Measurements from ENCODE around the gene IRGQ.

The IRGQ gene

GRCh38 chr19:43570174-43570791 is 25.7 kb downstream of the IRGQ start:
- Histone ChIP-seq H3K36me3 (ENCODE audit: control insufficient read depth, insufficient read depth, low read length) (peaks cover 15% of the 10 kb centered on the region), H3K27ac (ENCODE audit: low read depth, low read length, severe bottlenecking) (no peak overlapping the region), H3K4me3 (ENCODE audit: extremely low read depth, insufficient read depth, low read length, poor library complexity, severe bottlenecking) (no peak overlapping the region), H3K9me3 (ENCODE audit: control insufficient read depth, low read length) (no peaks in the 10 kb centered on the region), H3K4me1 (ENCODE audit: control insufficient read depth, insufficient read depth, low read length, poor library complexity, severe bottlenecking) (peaks cover 4% of the 10 kb centered on the region)
- 93 to 98% methylated on average over 5 of the region's 5 CpGs for WGBS, 2 experiments (ENCODE audit: insufficient coverage in 2 of 2)

GRCh38 chr19:43569657-43570056 is 26.3 kb downstream of the IRGQ start:
- H3K27ac ChIP-seq (ENCODE audit: low read depth, low read length, severe bottlenecking): no peak overlapping the region
- H3K36me3 ChIP-seq (ENCODE audit: control insufficient read depth, insufficient read depth, low read length): peaks cover 15% of the 10 kb centered on the region
- no peaks in the 10 kb centered on the region for H3K9me3 ChIP-seq (ENCODE audit: control insufficient read depth, low read length)
- peaks cover 4% of the 10 kb centered on the region for H3K4me1 ChIP-seq (ENCODE audit: control insufficient read depth, insufficient read depth, low read length, poor library complexity, severe bottlenecking)
- WGBS, 2 experiments (ENCODE audit: insufficient coverage in 2 of 2): 96 to 100% methylated on average over 3 to 5 of the region's 5 CpGs
- no peak overlapping the region for H3K4me3 ChIP-seq (ENCODE audit: extremely low read depth, insufficient read depth, low read length, poor library complexity, severe bottlenecking)

- Histone ChIP-seq H3K4me1 (ENCODE audit: control insufficient read depth, insufficient read depth, low read length, poor library complexity, severe bottlenecking) (no peaks in the 10 kb centered on the region), H3K9me3 (ENCODE audit: control insufficient read depth, low read length) (no peaks in the 10 kb centered on the region), H3K36me3 (ENCODE audit: control insufficient read depth, insufficient read depth, low read length) (peaks cover 26% of the 10 kb centered on the region), H3K27ac (ENCODE audit: low read depth, low read length, severe bottlenecking) (no peak overlapping the region), H3K4me3 (ENCODE audit: extremely low read depth, insufficient read depth, low read length, poor library complexity, severe bottlenecking) (no peak overlapping the region)
- 94% methylated on average over 9 of the region's 9 CpGs for WGBS, 2 experiments (ENCODE audit: insufficient coverage in 2 of 2)
Measured at GRCh38 chr19:43564800-43565199, 31.1 kb downstream of the IRGQ start.

GRCh38 chr19:43563816-43564457 is 32.0 kb downstream of the IRGQ start:
- H3K4me3 ChIP-seq (ENCODE audit: extremely low read depth, insufficient read depth, low read length, poor library complexity, severe bottlenecking): no peak overlapping the region
- no peaks in the 10 kb centered on the region for H3K9me3 ChIP-seq (ENCODE audit: control insufficient read depth, low read length)
- WGBS, 2 experiments (ENCODE audit: insufficient coverage in 2 of 2): 84 to 86% methylated on average over 9 to 10 of the region's 10 CpGs
- H3K27ac ChIP-seq (ENCODE audit: low read depth, low read length, severe bottlenecking): no peak overlapping the region
- no peaks in the 10 kb centered on the region for H3K4me1 ChIP-seq (ENCODE audit: control insufficient read depth, insufficient read depth, low read length, poor library complexity, severe bottlenecking)
- peaks cover 30% of the 10 kb centered on the region for H3K36me3 ChIP-seq (ENCODE audit: control insufficient read depth, insufficient read depth, low read length)

GRCh38 chr19:43562698-43563241 is 33.2 kb downstream of the IRGQ start:
- no peaks in the 10 kb centered on the region for H3K4me1 ChIP-seq (ENCODE audit: control insufficient read depth, insufficient read depth, low read length, poor library complexity, severe bottlenecking)
- H3K4me3 ChIP-seq (ENCODE audit: extremely low read depth, insufficient read depth, low read length, poor library complexity, severe bottlenecking): no peak overlapping the region
- no peak overlapping the region for H3K27ac ChIP-seq (ENCODE audit: low read depth, low read length, severe bottlenecking)
- WGBS, 2 experiments (ENCODE audit: insufficient coverage in 2 of 2): 96 to 98% methylated on average over 5 to 13 of the region's 14 CpGs
- peaks cover 35% of the 10 kb centered on the region for H3K36me3 ChIP-seq (ENCODE audit: control insufficient read depth, insufficient read depth, low read length)
- H3K9me3 ChIP-seq (ENCODE audit: control insufficient read depth, low read length): no peaks in the 10 kb centered on the region

GRCh38 chr19:43562226-43562697 is 33.7 kb downstream of the IRGQ start:
- 86 to 100% methylated on average over 4 to 5 of the region's 6 CpGs for WGBS, 2 experiments (ENCODE audit: insufficient coverage in 2 of 2)
- H3K4me1 ChIP-seq (ENCODE audit: control insufficient read depth, insufficient read depth, low read length, poor library complexity, severe bottlenecking): no peaks in the 10 kb centered on the region
- no peak overlapping the region for H3K4me3 ChIP-seq (ENCODE audit: extremely low read depth, insufficient read depth, low read length, poor library complexity, severe bottlenecking)
- no peaks in the 10 kb centered on the region for H3K9me3 ChIP-seq (ENCODE audit: control insufficient read depth, low read length)
- no peak overlapping the region for H3K27ac ChIP-seq (ENCODE audit: low read depth, low read length, severe bottlenecking)
- peaks cover 39% of the 10 kb centered on the region for H3K36me3 ChIP-seq (ENCODE audit: control insufficient read depth, insufficient read depth, low read length)

- no peaks in the 10 kb centered on the region for H3K9me3 ChIP-seq (ENCODE audit: control insufficient read depth, low read length)
- H3K27ac ChIP-seq (ENCODE audit: low read depth, low read length, severe bottlenecking): no peak overlapping the region
- H3K4me3 ChIP-seq (ENCODE audit: extremely low read depth, insufficient read depth, low read length, poor library complexity, severe bottlenecking): no peak overlapping the region
- peaks cover 40% of the 10 kb centered on the region for H3K36me3 ChIP-seq (ENCODE audit: control insufficient read depth, insufficient read depth, low read length)
- 93 to 95% methylated on average over 9 to 12 of the region's 12 CpGs for WGBS, 2 experiments (ENCODE audit: insufficient coverage in 2 of 2)
- no peaks in the 10 kb centered on the region for H3K4me1 ChIP-seq (ENCODE audit: control insufficient read depth, insufficient read depth, low read length, poor library complexity, severe bottlenecking)
Measured at GRCh38 chr19:43561139-43561970, 34.6 kb downstream of the IRGQ start.

- H3K9me3 ChIP-seq (ENCODE audit: control insufficient read depth, low read length): no peaks in the 10 kb centered on the region
- H3K4me1 ChIP-seq (ENCODE audit: control insufficient read depth, insufficient read depth, low read length, poor library complexity, severe bottlenecking): no peaks in the 10 kb centered on the region
- H3K4me3 ChIP-seq (ENCODE audit: extremely low read depth, insufficient read depth, low read length, poor library complexity, severe bottlenecking): no peak overlapping the region
- H3K27ac ChIP-seq (ENCODE audit: low read depth, low read length, severe bottlenecking): no peak overlapping the region
- peaks cover 45% of the 10 kb centered on the region for H3K36me3 ChIP-seq (ENCODE audit: control insufficient read depth, insufficient read depth, low read length)
- 89 to 97% methylated on average over 2 to 4 of the region's 6 CpGs for WGBS, 2 experiments (ENCODE audit: insufficient coverage in 2 of 2)
Measured at GRCh38 chr19:43560687-43561086, 35.2 kb downstream of the IRGQ start.

GRCh38 chr19:43555185-43555770 is 40.7 kb downstream of the IRGQ start:
- Histone ChIP-seq H3K27ac (ENCODE audit: low read depth, low read length, severe bottlenecking) (no peak overlapping the region), H3K9me3 (ENCODE audit: control insufficient read depth, low read length) (no peaks in the 10 kb centered on the region), H3K36me3 (ENCODE audit: control insufficient read depth, insufficient read depth, low read length) (peaks cover 70% of the 10 kb centered on the region), H3K4me1 (ENCODE audit: control insufficient read depth, insufficient read depth, low read length, poor library complexity, severe bottlenecking) (no peaks in the 10 kb centered on the region), H3K4me3 (ENCODE audit: extremely low read depth, insufficient read depth, low read length, poor library complexity, severe bottlenecking) (no peak overlapping the region)
- WGBS, 2 experiments (ENCODE audit: insufficient coverage in 2 of 2): 29 to 39% methylated on average over 3 to 6 of the region's 8 CpGs

- no peaks in the 10 kb centered on the region for H3K4me1 ChIP-seq (ENCODE audit: control insufficient read depth, insufficient read depth, low read length, poor library complexity, severe bottlenecking)
- H3K4me3 ChIP-seq (ENCODE audit: extremely low read depth, insufficient read depth, low read length, poor library complexity, severe bottlenecking): no peak overlapping the region
- WGBS, 2 experiments (ENCODE audit: insufficient coverage in 2 of 2): 95 to 96% methylated on average over 15 of the region's 15 CpGs
- peaks cover 74% of the 10 kb centered on the region for H3K36me3 ChIP-seq (ENCODE audit: control insufficient read depth, insufficient read depth, low read length)
- H3K9me3 ChIP-seq (ENCODE audit: control insufficient read depth, low read length): no peaks in the 10 kb centered on the region
- no peak overlapping the region for H3K27ac ChIP-seq (ENCODE audit: low read depth, low read length, severe bottlenecking)
Measured at GRCh38 chr19:43554317-43554895, 41.5 kb downstream of the IRGQ start.

Measured in mesodermal cell (in vitro differentiated cells).